ENCODE results near the gene CDKN1A. TPM values are rescaled to one million over a fixed set of nuclear protein-coding genes. Genes with fewer than 3 reads are reported as not detected.

The CDKN1A gene
- polyA plus RNA-seq, 3 donors: 92.4 to 540 (median 441) TPM

- 89 to 94% (median 92%) methylated on average over 7 of the region's 7 CpGs for whole genome bisulfite sequencing, 3 donors
- no peak overlapping the region for H3K27ac ChIP-seq (ENCODE audit: low read depth, low read length)
Observed at GRCh38 chr6:36725581-36725980, 47.1 kb downstream of the CDKN1A start.

- no peak overlapping the region for H3K27ac ChIP-seq (ENCODE audit: low read depth, low read length)
- WGBS, 3 donors: 92 to 93% (median 92%) methylated on average over 7 of the region's 7 CpGs
Observed at GRCh38 chr6:36727505-36728021, 49.0 kb downstream of the CDKN1A start.

GRCh38 chr6:36728289-36729160 lies 50.0 kb downstream of the CDKN1A start:
- WGBS, 3 donors: 65 to 85% (median 77%) methylated on average over 11 of the region's 11 CpGs
- H3K27ac ChIP-seq (ENCODE audit: low read depth, low read length): no peak overlapping the region

GRCh38 chr6:36729161-36729524 lies 50.6 kb downstream of the CDKN1A start:
- 12 to 59% (median 25%) methylated on average over 3 of the region's 3 CpGs for WGBS, 3 donors
- H3K27ac ChIP-seq (ENCODE audit: low read depth, low read length): no peak overlapping the region

GRCh38 chr6:36730424-36731380 lies 52.2 kb downstream of the CDKN1A start:
- WGBS, 3 donors: 89 to 91% (median 90%) methylated on average over 15 of the region's 15 CpGs
- H3K27ac ChIP-seq (ENCODE audit: low read depth, low read length): no peak overlapping the region

GRCh38 chr6:36731622-36732310 lies 53.3 kb downstream of the CDKN1A start:
- H3K27ac ChIP-seq (ENCODE audit: low read depth, low read length): no peak overlapping the region
- 90 to 94% (median 92%) methylated on average over 12 of the region's 12 CpGs for WGBS, 3 donors

GRCh38 chr6:36733300-36733699 lies 54.8 kb downstream of the CDKN1A start:
- no peak overlapping the region for H3K27ac ChIP-seq (ENCODE audit: low read depth, low read length)
- WGBS, 3 donors: 88 to 90% (median 89%) methylated on average over 5 of the region's 5 CpGs

GRCh38 chr6:36734486-36735060 lies 56.1 kb downstream of the CDKN1A start:
- WGBS, 3 donors: 76 to 81% (median 80%) methylated on average over 7 of the region's 7 CpGs
- H3K27ac ChIP-seq (ENCODE audit: low read depth, low read length): peak overlapping the region; percentile 36

- peak overlapping the region; percentile 36 for H3K27ac ChIP-seq (ENCODE audit: low read depth, low read length)
- 9 to 37% (median 11%) methylated on average over 24 of the region's 24 CpGs for WGBS, 3 donors
Observed at GRCh38 chr6:36735110-36736071, 56.9 kb downstream of the CDKN1A start.

Other genes starting within 250 kb of the CDKN1A start
- under 1 TPM in 1 of 3 donors, not detected in 2; 0.10 TPM for gene PXT1, start 235.9 kb upstream of the CDKN1A start, polyA plus RNA-seq
- gene KCTD20, start 235.7 kb upstream of the CDKN1A start, polyA plus RNA-seq: 10 to 100 TPM in 2 of 3 donors, 1 to 10 TPM in 1; 8.5 to 52.6 (median 43.8) TPM
- gene STK38, start 131.2 kb upstream of the CDKN1A start, polyA plus RNA-seq: 10 to 100 TPM in 2 of 3 donors, 1 to 10 TPM in 1; 5.9 to 39.7 (median 13.5) TPM
- 100 to 1,000 TPM; 133 to 227 (median 211) TPM for gene SRSF3, start 84.4 kb upstream of the CDKN1A start, polyA plus RNA-seq
- gene RAB44, start 19.1 kb downstream of the CDKN1A start, polyA plus RNA-seq: under 1 TPM; 0.07 to 0.19 (median 0.11) TPM
- 1 to 10 TPM in 2 of 3 donors, under 1 TPM in 1; 0.53 to 8.5 (median 1.5) TPM for gene CPNE5, start 160.7 kb downstream of the CDKN1A start, polyA plus RNA-seq
- 10 to 100 TPM; 13.0 to 46.3 (median 13.3) TPM for gene PPIL1, start 196.1 kb downstream of the CDKN1A start, polyA plus RNA-seq
- 10 to 100 TPM; 18.8 to 25.1 (median 21.5) TPM for gene C6orf89, start 207.2 kb downstream of the CDKN1A start, polyA plus RNA-seq

All from adipose tissue (tissue), 3 donors.